Gastroesophageal sphincter (tissue), 3 donors: ENCODE measurements around the gene CACNA2D3.

ENCODE experiments used
- CTCF ChIP-seq, 4 experiments: fragments of 200-600 bp in 2 of 4; fragments of 450-650 bp in 2 of 4; sonication (generic) in 1 of 4; IDR thresholded peaks; one replicate each; pipeline ENCODE4 v1.5.1; 2017 to 2019; ENCODE audit warnings: antibody characterized with exemption in 4 of 4, mild to moderate bottlenecking in 2 of 4, moderate library complexity in 2 of 4
- POLR2A ChIP-seq, 2 donors: fragments of 450-650 bp; IDR thresholded peaks; one replicate each; pipeline ENCODE4 v1.6.1; 2017; ENCODE audit warnings: antibody characterized with exemption in 2 of 2, mild to moderate bottlenecking in 2 of 2, moderate library complexity in 1 of 2

- TF ChIP-seq POLR2A (IDR thresholded peaks at IDR 0.05) (no peak), CTCF (IDR thresholded peaks at IDR 0.05) (no peak)
Observed at GRCh38 chr3:54703923-54704322, 581.6 kb downstream of the CACNA2D3 start.
